HepG2 (cell line): ENCODE measurements around the gene U2AF1L4.

ENCODE experiments used
- ARID2 ChIP-seq: sonication (generic); formaldehyde crosslinking; IDR thresholded peaks from 2 replicates; pipeline ENCODE4 v1.8.1; 2022; ENCODE audit warnings: mild to moderate bottlenecking, missing genetic modification reagents, borderline replicate concordance
- EZH2 ChIP-seq: conservative IDR thresholded peaks from 2 replicates; pipeline ENCODE4 v1.6.1; 2012; ENCODE audit warnings: mild to moderate bottlenecking, low read depth, low read length, moderate library complexity
- SMARCE1 ChIP-seq: fragments of 450-650 bp; IDR thresholded peaks from 2 replicates; pipeline ENCODE4 v1.6.1; 2017; ENCODE audit warnings: borderline replicate concordance
- TCF7 ChIP-seq: sonication (generic); IDR thresholded peaks from 2 replicates; pipeline ENCODE4 v1.6.1; 2016; ENCODE audit warnings: antibody characterized with exemption, low read depth
- TF ChIP-seq, protein P1 (sequence below): IDR thresholded peaks from 2 replicates; pipeline ENCODE4 v1.6.1; 2016; ENCODE audit warnings: low read depth, missing genetic modification reagents, missing compliant biosample characterization

DNA sequence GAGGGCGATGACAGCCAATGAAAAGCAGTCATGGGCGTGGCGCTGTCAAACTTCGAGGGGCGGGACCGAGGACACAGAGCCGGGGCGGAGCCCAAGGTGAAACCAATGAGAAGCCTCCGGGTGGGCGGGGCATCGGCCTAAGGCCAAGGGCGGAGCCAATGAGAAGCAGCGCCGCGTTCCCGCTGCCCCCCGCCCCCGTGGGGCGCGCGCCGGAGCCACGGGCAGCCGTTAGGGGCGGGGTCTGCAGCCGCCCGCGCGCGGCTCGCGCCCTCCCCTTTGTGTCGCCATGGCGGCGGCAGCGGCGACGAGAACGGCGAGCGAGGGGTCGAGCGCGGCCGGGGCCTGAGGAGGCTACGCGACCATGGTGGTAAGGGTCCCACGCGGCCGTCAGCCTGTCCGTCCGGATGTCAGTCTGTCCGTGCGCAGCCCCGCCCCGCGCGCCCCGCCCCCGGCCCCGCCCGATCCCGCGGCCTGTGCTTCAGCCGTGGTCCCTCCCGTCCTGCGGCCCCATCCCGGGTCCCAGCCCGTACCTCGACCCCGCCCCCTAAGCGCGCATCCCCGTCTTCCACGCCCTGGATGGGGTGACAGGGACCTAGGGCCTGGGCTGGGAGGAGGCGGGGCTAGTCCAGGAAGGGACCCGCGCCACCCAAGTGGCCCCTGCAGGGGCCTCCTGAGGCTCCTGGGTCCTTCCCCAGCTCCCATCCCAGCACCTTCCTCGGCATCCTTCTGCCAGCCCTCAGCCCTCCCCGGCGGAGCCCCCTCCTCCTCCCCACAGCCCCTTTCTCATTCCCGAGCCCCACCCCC, 30.3 kb upstream of the U2AF1L4 start, which contains the start of gene ARHGAP33:
- TF ChIP-seq, protein P1, sequence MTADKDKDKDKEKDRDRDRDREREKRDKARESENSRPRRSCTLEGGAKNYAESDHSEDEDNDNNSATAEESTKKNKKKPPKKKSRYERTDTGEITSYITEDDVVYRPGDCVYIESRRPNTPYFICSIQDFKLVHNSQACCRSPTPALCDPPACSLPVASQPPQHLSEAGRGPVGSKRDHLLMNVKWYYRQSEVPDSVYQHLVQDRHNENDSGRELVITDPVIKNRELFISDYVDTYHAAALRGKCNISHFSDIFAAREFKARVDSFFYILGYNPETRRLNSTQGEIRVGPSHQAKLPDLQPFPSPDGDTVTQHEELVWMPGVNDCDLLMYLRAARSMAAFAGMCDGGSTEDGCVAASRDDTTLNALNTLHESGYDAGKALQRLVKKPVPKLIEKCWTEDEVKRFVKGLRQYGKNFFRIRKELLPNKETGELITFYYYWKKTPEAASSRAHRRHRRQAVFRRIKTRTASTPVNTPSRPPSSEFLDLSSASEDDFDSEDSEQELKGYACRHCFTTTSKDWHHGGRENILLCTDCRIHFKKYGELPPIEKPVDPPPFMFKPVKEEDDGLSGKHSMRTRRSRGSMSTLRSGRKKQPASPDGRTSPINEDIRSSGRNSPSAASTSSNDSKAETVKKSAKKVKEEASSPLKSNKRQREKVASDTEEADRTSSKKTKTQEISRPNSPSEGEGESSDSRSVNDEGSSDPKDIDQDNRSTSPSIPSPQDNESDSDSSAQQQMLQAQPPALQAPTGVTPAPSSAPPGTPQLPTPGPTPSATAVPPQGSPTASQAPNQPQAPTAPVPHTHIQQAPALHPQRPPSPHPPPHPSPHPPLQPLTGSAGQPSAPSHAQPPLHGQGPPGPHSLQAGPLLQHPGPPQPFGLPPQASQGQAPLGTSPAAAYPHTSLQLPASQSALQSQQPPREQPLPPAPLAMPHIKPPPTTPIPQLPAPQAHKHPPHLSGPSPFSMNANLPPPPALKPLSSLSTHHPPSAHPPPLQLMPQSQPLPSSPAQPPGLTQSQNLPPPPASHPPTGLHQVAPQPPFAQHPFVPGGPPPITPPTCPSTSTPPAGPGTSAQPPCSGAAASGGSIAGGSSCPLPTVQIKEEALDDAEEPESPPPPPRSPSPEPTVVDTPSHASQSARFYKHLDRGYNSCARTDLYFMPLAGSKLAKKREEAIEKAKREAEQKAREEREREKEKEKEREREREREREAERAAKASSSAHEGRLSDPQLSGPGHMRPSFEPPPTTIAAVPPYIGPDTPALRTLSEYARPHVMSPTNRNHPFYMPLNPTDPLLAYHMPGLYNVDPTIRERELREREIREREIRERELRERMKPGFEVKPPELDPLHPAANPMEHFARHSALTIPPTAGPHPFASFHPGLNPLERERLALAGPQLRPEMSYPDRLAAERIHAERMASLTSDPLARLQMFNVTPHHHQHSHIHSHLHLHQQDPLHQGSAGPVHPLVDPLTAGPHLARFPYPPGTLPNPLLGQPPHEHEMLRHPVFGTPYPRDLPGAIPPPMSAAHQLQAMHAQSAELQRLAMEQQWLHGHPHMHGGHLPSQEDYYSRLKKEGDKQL (CRISPR knock-in tag), result no peak
- TF ChIP-seq EZH2 (no peak), ARID2 (CRISPR knock-in tag) (no peak), SMARCE1 (no peak), TCF7 (no peak)
